Measurements from ENCODE around the gene PROSER2. TPM values are rescaled to one million over a fixed set of nuclear protein-coding genes. Genes with fewer than 3 reads are reported as not detected.

The PROSER2 gene
- total and polyA plus RNA-seq, 9 of the 15 experiments (the other 6 are each of a cell fraction or from before 2014, with no cell fraction given) = 0.62 to 14.8 (median 2.9) TPM

DNA sequence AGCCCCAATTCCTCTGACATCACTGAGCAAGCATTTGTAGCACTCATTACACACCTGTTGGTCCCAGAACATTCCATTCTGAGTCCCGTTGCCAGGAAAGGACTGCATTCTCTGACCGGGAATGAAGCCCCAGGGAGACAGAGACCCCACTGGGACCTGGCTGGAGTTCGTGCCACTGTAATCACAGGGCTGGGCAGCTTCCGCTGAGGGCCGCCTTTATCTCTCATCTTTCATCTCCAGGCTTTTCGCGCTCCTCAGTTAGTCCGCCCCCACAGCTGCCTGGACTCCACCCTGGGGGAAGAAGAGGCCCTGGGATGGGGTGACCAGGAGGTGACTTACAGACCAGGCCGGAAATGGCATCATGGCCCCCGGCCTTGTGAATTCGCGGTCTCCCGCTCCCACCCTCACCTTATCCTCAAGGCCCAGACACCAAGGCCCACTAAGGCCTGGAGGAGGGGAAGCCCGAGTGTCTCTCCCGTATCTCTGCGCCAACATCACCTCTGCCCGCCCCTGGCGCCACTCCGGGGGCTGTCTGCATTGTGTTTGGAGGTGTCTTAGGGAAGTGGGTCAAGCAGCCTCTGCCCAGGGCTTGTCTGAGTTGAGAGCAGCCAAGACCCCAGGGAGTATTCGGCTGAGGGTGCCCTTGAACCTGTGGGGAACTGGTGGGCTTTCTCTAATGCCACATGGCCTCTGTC lies 75.4 kb downstream of the PROSER2 start (continued):
- TF ChIP-seq ZBTB11 (CRISPR knock-in tag; IDR thresholded peaks at IDR 0.05) (peak in 1 of 3 experiments; percentile 85; a peak in 2 of 6 replicates), NRF1 (conservative IDR thresholded peaks at IDR 0.05 in 1 of 2, IDR thresholded peaks at IDR 0.05 in 1 of 2) (peak; percentile 28 to 34), HMG20A (CRISPR knock-in tag; conservative IDR thresholded peaks at IDR 0.05) (no peak), NFYB (IDR thresholded peaks at IDR 0.05; ENCODE audit: extremely low read depth, insufficient read length) (no peak), GTF2F1 (IDR thresholded peaks at IDR 0.05; ENCODE audit: low read depth, low read length) (peak; percentile 83), BRF2 (IDR thresholded peaks at IDR 0.05; ENCODE audit: borderline replicate concordance, insufficient read depth, insufficient read length) (no peak), PPARD (CRISPR knock-in tag; IDR thresholded peaks at IDR 0.05) (no peak), ZNF76 (CRISPR knock-in tag; IDR thresholded peaks at IDR 0.05; ENCODE audit: borderline replicate concordance) (no peak), RNF2 (IDR thresholded peaks at IDR 0.05) (peak; percentile 98), ETV6 (IDR thresholded peaks at IDR 0.05; ENCODE audit: borderline replicate concordance in 1 of 2, low read depth in 2 of 2, low read length in 1 of 2) (0 out of 4 replicates have a peak, but pooled peaks of 1 of the 2 experiments have one; percentile 47), ETV6 (CRISPR knock-in tag; IDR thresholded peaks at IDR 0.05; ENCODE audit: borderline replicate concordance) (no peak), MAFK (IDR thresholded peaks at IDR 0.05; ENCODE audit: low read length) (peak; percentile 22; the same call in 1 of the 2 replicates), NR4A1 (CRISPR knock-in tag; IDR thresholded peaks at IDR 0.05) (no peak), NR4A1 (tag; IDR thresholded peaks at IDR 0.05) (peak; percentile 79; the same call in 1 of the 2 replicates), NR3C1 (CRISPR knock-in tag; IDR thresholded peaks at IDR 0.05) (no peak), HDGF (IDR thresholded peaks at IDR 0.05) (no peak), ZNF197 (CRISPR knock-in tag; IDR thresholded peaks at IDR 0.05; ENCODE audit: low read depth) (peak; percentile 88), PHTF2 (CRISPR knock-in tag; IDR thresholded peaks at IDR 0.05) (no peak), ZNF24 (IDR thresholded peaks at IDR 0.05) (no peak), POU5F1 (IDR thresholded peaks at IDR 0.05; ENCODE audit: borderline replicate concordance, low read depth, low read length, partially characterized antibody) (no peak), CREB1 (IDR thresholded peaks at IDR 0.05) (peak; percentile 56; the same call in 1 of the 2 replicates), CREB1 (CRISPR knock-in tag; IDR thresholded peaks at IDR 0.05) (no peak)
- TF ChIP-seq, protein P1, sequence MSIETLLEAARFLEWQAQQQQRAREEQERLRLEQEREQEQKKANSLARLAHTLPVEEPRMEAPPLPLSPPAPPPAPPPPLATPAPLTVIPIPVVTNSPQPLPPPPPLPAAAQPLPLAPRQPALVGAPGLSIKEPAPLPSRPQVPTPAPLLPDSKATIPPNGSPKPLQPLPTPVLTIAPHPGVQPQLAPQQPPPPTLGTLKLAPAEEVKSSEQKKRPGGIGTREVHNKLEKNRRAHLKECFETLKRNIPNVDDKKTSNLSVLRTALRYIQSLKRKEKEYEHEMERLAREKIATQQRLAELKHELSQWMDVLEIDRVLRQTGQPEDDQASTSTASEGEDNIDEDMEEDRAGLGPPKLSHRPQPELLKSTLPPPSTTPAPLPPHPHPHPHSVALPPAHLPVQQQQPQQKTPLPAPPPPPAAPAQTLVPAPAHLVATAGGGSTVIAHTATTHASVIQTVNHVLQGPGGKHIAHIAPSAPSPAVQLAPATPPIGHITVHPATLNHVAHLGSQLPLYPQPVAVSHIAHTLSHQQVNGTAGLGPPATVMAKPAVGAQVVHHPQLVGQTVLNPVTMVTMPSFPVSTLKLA (conservative IDR thresholded peaks at IDR 0.05) = peak in 1 of 2 experiments; percentile 76; a peak in 2 of 4 replicates
